OCI-M2 (cell line): ENCODE results near the gene FBN3.

Experiments
- DNase-seq: peaks from one replicate; lab custom pipeline; 2025; ENCODE audit not compliant: unreplicated experiment; lab: John Stamatoyannopoulos, UW

The FBN3 gene

DNA sequence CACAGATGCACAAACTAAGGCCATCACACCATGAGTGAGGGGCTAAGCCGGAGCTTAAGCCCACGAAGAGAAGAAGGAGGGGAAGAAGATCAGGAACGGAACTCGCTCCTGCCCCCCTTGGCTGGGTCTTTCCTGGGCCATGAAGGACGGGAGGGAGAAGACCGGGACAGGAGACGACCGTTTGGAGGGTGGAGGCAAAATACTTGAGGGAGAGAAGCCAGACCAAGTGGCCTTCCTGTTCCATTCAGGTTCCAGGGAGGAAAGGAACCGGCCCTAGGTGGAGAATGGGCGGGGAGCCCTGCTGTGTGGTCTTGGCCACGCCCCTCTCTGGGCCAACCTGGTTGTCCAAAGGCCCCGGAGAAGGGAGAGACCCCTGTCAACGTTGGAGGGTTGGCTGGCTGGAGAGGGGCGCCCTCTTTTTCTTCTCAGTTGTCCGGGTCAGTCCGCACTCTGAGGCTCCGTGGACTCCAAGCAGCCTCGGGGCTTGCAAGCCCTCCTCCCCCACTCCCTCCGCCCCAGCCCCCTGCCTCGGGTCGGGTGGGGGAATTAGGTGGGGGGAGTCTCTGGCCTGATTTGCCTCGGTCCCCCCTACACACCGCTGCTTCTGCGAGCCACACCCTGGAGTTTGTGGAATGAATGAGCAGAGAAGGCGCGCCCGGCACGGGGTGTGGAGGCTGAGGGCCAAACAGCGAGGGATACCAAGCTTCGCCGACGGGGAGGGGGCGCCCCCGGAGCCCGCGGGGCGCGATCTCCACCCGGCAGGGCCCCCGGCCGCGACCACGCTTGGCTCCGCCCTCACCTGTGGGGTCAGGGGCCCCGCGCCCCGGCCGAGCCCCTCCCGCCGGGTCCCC is 757 bp downstream of the FBN3 start:
- no peak for DNase-seq

DNA sequence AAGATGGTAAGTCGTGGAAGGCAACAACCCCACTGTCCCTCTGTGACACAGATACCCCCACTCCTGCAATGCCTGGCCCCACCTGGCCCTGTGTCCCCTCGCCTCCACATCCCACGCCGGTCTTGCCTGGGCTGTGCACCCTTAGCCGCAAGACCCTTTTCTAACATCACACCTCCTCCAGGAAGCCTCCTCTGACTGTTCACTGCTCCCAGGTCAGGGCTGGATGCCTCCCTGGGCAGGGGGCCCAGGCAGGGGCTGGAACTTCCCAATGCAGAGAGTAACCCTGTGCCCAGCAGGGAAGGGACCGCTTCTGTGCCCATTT is 1.3 kb downstream of the FBN3 start:
- DNase-seq: no peak

DNA sequence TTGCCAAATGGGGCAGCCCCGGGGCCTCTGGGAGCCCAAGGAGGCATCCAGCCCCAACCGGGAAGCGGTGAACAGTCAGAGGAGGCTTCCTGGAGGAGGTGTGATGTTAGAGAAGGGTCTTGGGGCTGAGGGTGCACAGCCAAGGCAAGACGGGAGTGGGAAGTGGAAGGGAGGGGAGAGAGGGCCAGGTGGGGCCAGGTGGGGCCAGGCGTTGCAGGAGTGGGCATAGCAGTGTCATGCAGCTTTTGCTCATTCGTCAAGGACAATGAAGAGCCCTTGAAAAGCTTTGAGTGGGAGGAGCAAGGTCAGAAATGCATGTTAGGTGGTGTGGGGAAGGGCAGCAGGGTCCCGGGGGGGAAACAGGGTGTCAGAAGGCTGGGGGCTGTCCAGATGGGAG is 1.8 kb downstream of the FBN3 start:
- no peak for DNase-seq

DNA sequence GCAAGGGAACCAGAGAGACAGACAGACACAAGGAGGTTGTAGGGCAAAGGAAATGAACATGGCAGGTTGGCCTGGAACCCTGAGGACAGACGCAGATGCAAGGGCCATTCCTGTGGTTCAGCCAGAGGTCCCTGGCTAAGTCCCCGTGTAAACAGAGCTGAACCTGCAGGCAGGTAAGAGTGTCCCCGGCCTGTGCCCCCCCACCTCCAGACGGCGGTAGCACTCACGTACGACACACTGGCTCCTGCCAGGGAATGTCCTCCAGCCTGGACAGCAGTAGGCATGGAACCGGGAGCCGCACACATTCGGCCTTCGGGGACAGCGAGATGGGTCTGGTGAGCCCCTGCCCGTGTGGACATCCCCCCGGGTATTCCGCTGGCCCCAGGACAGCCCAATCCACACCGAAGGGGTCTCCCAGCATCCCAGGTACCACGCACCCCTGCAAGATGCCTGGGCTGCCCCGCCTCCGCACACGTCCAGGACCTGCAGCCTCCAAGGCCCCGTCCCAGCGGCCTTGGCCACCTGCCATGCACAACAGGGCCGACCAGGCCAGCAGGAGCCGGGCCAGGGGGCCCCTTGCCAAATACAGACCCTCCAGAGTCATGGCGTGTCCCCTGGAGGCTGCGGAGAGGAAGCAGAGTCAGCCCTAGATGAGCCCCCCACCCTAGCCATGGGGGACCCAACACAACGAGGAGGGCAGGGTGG is 2.4 kb downstream of the FBN3 start:
- no peak for DNase-seq

DNA sequence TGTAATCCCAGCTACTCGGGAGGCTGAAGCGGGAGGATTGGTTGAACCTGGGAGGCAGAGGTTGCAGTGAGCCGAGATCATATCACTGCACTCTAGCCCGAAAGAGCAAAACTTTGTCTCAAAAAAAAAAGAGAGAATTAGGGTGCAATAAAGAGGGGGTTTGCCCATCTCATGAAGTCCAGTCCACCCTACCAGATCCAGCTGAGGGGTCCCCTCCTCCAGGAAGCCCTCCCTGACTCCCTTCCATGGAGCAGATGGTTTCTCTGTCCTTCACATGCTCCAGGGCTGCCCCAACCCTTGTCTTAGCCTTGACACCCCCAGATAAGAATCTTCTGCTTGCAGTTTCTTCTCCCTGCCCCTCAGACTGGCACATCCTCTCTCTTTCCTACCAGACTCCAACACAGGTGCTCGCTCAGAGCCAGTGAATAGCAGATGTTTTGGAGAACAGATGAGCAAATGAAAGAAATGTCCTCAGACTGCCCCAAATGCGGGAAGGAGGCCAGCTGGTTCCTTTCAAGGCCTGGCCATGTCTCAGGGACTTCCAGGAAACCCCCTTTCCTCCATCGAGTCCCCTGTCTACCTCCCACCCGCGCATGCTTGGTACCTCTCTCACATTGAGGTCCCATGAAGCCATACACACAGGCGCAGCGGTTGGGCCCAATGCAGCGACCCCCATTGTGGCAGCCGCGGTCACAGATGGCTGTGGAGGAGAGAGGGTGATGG is 5.0 kb downstream of the FBN3 start:
- no peak for DNase-seq

DNA sequence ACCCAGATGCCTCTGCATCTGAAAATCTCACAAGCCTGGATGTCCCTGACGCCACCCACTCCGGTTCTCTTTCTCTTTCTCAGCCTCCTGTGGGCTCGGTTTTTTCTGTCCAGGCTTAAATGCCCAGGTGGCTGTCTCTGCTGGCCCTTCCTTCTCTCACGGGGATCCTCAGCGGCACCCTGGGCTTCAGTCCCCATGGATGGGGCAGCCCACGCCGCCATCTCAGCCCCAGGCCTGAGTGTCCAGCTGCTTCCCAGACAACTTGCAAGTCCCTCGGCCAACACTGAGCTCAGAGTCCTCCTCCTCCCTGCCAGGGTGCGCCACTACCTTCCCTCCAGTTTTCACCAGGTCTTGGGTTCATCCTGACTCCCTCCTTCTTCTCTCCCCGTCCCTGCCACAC is 6.4 kb downstream of the FBN3 start:
- no peak for DNase-seq

DNA sequence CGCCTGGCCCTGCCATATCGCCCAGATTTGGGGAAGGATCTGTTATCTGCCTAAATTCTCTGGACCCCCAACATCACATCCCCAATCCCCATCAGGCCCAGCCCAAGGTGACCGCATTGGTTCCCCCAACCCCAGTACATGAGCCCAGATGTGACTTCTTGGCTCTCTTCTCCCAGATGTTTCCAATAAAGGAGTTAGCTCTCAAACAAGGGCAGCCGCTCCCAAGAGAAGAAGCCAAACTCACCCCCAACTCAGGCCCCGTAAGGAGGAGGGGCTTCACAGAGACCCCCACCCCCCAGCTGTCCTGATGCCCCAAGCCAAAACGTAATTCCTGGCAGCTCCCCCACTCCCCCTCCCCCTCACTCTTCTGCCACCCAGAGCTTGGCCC is 6.9 kb downstream of the FBN3 start:
- no peak for DNase-seq

DNA sequence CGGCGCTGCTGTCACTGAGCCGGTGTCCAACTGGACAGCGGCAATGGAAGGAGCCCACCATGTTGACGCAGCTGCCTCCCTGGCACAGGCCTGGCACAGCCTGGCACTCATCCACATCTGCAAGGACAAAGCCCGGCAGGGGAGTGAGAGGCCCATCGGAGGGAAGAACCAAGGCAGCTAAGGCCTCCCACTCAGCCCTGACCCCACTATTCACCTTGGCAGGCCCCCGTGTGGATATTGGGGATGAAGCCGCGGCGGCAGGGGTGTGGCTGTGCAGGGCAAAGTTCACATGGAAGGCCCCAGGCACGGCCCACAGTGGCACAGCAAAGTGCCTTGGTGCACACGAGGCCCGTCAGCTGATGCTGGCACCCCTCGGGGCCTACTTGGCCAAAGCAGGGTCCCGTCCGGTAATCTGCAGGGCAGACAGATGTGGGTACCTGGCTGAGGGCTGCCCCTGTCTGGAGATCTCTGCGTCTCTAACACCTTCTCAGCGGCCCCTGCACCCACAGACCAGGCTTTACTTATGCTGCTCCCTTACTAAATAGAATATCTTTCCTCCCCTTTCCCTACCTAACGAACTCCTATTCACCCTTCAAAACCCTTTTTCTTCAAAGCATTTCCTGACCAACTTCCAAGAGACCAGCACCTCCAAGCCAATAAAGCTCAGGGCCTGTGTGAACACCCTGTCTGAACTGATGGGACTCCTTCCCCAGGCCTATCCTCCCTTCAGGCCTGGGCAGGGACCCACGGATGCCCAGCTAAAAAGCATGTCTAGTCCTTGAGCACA is 7.5 kb downstream of the FBN3 start:
- DNase-seq: no peak

DNA sequence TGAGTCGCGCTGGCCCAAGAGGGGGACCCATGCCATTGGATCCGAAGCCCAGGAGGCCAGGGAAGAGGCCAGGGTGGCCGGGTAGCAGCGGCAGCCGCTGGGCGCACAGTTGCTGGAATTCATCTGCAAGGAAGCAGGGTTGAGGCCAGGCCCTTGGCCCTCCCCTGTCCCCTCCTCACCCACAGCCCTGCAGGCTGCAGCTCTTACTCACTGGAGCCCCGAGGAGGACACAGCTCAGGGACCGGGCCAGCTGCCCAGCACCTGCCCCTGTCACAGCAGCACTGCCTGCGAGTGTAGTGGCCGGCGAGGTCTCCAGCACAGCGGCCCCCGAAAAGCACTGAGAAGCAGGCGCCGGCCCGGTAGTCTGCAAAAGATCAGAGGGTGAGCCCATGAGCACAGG is 11.2 kb downstream of the FBN3 start:
- DNase-seq: no peak

DNA sequence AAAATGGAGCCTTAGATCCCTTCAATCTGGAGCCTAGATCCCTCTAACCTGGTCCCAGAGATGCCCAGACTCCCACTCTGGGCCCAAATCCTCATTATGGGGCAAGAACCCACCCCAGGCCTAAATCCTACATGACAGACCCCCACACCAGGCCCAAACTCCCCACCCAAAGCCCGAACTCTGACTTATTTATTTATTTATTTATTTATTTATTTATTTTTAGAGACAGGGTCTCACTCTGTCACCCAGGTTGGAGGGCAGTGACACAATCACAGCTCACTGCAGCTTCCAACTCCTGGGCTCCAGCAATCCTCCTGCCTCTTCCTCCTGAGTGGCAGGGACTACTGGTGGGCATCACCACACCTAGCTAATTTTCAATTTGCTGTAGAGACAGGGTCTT is 12.0 kb downstream of the FBN3 start:
- no peak for DNase-seq

DNA sequence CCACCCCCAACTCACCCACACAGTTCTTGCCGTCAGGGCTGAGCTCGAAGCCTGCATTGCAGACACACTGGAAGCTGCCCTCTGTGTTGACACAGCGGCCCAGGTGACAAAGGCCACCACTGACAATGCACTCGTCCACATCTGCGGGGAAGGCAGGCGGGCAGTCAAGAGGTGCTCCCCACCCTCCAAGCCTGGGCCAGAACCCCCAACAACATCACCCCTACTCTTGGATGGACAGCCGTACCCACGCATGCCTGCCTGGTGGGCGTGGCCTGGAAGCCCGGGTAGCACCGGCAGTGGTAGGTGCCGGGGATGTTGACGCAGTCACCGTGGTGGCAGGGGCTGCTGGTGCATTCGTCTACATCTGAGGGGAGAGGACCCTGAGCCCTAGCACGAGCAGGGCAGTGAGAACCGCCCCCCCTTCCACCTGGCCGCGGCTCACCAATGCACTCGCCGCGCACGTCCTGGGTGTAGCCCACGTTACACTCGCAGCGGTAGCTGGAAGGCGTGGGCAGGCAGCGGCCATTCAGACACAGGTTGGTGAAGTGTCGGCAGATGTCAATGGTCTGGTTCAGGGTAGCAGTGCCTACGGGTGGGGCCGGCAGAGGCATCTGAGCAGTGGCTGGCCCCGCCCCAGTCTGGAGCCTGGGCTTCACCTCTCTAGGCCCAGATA is 13.3 kb downstream of the FBN3 start:
- no peak for DNase-seq

DNA sequence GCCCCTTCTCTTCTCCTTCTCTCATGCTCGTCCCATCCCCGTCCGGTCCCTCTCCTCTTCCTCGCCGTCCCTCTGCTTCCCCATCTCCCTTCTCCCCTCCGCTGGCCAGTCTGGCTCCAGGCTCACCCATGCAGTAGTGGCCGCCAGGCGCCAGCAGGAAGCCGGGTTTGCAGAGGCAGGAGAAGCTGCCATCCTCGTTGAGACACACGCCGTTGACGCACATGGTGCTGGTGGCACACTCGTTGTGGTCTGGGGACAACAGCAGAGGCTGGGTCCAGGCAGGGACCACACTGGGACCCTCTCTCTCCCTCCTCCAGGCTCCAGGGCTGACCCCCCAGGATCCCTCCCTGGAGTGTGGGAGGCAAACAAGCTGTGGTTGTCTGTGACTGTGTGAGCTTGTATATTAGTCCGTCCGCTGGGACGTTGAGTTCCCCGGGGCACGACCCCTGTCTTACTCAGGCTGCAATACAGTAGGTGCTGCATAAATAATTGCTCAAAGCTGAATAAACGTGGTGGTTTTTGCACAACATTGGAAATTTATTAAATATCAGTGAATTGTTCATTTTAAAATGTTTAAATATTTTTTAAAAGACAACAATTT is 16.4 kb downstream of the FBN3 start:
- no peak for DNase-seq

DNA sequence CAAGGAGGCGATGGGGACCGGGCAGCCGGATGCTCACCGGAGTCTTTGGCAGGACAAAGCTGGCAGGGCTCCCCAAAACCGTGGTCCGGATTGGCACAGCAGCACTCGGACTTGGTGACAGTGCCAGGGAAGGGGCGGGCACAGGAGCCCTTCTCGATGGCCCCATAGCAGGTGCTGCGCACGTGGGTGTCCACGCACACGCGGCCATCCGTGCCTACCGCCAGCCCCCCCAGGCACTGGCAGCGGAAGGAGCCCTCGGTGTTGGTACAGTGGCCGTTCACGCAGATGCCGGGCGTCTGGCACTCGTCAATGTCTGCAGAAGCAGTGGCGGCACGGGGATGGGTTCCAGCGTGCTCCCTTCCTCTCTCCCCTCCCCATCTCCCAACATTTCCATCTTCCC is 17.9 kb downstream of the FBN3 start:
- no peak for DNase-seq

DNA sequence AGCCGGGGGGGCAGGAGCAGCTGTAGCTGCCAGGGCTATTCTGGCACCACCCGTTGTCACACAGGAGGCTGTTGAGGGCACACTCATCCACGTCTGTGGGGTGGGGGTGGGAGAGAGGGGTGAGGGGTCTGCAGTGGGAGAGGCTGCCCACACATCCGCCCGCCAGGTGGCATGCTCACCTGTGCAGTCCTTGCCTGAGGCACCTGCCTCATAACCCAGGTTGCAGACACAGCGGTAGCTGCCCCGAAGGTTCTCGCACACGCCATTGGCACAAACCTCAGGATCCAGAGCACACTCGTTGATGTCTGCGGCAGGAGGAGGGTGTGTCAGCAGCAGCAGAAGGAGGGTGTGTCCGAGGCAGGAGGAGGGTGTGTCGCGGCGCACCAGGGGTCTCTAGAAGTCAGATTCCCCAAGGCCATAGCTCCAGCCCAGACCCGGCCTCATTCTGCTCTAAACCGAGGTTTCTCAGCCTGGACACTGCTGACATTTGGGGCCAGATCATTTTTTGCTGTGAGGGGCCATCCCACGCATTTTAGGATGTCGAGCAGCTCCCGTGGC is 20.3 kb downstream of the FBN3 start:
- no peak for DNase-seq

DNA sequence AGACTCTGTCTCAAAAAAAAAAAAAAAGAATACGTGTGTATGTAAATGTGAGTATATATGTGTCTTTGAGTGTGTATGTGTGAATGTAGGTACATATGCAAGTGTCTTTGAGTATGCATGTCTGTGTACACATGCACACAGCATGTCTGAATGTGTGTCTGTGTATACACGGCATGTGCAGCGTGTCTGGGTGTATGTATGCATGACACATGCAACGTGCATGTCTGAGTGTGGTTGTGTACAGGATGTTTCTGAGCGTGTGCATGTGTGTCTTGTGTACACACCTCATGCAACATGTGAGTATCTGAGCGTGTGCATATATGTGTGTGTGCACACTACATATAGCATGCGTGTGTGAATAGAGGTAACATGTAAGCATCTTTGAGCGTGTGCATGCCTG is 20.8 kb downstream of the FBN3 start:
- no peak for DNase-seq

DNA sequence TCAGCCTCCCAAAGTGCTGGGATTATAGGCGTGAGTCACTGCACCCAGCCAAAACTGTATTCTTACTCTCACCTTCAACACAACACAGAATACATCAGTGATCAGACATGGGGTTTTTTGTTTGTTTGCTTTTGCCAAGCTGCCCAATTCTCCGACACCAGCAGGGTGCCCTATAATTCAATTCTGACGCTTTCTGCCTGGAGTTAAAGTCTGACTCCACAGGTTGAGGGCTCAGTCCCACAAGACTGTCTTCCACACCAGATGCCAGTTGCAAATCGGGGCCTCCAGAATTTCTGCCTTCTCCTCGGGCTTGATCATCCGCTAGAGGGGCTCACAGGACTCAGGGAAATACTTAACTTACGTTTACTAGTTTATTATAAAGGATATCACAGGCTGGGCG is 22.1 kb downstream of the FBN3 start:
- DNase-seq: no peak

DNA sequence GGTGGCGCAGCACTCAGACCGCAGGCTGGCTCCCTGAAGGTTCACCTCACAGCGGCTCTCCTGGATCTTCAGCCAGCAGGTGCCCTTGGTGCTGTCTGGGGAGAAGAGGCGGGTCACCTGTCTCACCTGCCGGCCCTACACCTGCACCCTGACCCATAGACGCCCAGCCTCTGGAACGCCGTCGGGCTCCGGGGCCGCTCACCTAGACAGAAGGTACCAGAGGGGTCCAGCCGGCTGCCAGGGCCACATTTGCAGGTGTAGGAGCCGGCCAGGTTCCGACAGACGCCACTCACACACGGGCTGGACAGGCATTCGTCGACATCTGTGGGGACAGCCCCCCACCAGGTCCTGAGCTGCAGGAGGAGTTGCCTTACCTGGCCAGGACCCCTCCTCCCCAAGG is 22.9 kb downstream of the FBN3 start:
- no peak for DNase-seq

DNA sequence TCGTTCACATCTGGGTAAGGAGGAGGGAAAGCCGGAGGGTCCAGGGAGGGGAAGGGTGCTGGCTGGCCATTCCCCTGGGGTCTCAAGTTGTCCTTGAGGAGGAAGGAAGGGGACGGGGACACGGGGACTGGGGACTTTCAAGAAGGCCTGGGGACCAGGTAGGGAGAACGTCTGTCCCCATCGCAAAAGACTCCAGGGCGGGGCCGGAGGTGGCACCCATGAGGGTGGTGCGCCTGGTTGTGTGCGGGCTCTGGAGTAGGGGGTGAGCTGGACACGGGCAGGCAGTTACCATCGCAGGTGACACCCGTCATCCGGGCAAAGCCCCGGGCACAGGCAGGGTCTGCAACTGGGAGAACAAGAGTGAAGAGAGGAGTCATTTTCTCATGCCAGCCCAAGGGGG is 23.4 kb downstream of the FBN3 start:
- DNase-seq: no peak

DNA sequence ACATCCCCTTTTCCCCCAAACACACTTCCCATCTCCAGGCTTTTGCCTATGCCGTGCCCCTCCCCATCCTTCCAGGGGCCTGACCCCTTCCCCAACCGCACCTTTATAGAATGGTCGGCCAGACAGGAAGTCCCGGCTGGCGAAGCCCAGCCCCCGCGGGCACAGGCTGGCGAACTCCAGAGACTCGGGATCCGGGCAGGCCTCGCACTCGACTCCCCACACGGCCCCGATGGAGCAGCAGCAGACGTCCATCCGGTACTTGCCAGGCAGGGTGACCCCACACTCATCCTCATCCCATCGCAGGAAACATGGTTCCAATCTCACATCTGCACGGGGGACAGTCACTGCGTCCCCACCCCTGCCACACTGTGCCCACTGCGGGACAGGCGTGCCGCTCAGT is 25.7 kb downstream of the FBN3 start:
- no peak for DNase-seq
